LNCaP clone FGC (cell line): ENCODE data around the gene SLC43A3.
"Not testable (repeated sequence)": the region's sequence is repeated elsewhere in the genome, so short reads cannot be mapped to it uniquely, and the experiment has no call there.

Experiments
- DNase-seq: peaks from one replicate; pipeline ENCODE4 v3.0.0-alpha.2; 2011; ENCODE audit warnings: low read depth
- H3K4me3 ChIP-seq: 2 replicates; pipeline ENCODE4 v1.5.1; 2011; ENCODE audit warnings: mild to moderate bottlenecking, low read depth, low read length, control low read depth
- TF ChIP-seq, protein P1 (sequence below): IDR thresholded peaks from 2 replicates; pipeline ENCODE4 v1.5.1; 2012; ENCODE audit warnings: mild to moderate bottlenecking; ENCODE audit not compliant: control insufficient read depth, insufficient read depth; ENCODE audit errors: extremely low read depth

SLC43A3 gene

DNA sequence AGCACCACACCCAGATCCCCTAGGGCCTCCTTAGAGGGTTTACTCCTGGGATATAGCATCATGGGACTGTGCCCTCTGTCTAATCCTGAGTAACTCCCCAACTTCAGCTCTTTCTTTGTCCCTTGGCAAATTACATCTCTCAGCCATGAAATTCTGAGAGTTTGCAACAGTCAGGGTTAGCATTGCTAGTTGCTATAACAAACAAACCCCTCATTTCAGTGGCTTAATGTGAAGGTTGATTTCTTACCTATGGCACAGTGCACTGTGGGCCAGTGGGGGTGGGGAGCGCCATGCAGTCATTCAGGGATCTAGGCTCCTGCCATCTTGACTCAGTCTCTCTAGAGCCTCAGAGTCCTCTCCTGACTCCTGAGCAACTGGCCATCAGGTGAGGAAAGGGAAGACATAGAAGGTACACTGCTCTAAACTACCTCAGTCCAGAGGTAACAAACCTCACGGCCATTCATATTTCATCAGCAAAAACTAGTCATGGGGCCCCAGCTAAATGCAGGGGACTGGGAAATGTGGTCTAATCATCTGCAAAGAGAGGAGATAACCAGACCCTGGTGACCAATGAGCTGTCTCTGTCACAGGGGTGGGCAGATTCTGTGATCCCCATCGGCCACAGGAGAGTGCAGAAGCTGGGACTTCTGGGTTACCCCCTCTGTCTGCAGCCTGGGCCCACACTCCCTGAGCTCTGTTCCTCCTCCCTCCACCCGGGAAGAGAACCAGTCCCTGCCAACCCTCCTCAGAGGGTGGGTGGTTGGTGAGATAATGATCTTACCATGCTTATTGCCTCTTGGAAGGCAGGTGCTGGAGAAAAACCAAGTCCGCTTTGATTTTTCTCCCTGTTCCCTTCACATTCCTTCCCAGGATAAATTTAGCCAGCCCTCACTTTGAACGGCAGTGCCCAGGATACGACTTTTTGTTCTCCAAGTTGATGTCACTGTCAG is 63.5 kb downstream of the SLC43A3 start:
- no peak overlapping the region for H3K4me3 ChIP-seq
- no peak for DNase-seq
- TF ChIP-seq, protein P1, sequence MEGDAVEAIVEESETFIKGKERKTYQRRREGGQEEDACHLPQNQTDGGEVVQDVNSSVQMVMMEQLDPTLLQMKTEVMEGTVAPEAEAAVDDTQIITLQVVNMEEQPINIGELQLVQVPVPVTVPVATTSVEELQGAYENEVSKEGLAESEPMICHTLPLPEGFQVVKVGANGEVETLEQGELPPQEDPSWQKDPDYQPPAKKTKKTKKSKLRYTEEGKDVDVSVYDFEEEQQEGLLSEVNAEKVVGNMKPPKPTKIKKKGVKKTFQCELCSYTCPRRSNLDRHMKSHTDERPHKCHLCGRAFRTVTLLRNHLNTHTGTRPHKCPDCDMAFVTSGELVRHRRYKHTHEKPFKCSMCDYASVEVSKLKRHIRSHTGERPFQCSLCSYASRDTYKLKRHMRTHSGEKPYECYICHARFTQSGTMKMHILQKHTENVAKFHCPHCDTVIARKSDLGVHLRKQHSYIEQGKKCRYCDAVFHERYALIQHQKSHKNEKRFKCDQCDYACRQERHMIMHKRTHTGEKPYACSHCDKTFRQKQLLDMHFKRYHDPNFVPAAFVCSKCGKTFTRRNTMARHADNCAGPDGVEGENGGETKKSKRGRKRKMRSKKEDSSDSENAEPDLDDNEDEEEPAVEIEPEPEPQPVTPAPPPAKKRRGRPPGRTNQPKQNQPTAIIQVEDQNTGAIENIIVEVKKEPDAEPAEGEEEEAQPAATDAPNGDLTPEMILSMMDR = no peak

DNA sequence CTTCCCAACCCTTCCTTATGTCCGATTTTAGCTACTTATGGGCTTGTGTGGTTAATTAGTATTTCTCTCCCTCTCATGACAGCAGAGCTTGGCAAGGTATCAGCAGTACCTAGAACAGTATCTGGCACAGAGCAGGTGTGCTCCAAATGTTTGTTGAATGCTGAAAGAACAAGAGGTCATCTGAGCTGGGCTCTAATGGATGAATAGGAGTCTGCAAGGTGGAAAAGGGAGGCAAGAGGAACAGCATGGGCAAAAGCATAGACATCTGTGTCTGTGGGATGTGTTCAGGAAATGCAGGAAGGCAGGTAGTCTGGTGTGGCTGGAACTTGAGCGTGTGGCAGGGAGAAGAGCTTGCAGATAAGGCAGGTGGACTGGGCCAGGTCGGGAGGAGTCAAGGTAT is 65.0 kb downstream of the SLC43A3 start:
- no peak overlapping the region for H3K4me3 ChIP-seq
- TF ChIP-seq, protein P1 = no peak
- DNase-seq = no peak

DNA sequence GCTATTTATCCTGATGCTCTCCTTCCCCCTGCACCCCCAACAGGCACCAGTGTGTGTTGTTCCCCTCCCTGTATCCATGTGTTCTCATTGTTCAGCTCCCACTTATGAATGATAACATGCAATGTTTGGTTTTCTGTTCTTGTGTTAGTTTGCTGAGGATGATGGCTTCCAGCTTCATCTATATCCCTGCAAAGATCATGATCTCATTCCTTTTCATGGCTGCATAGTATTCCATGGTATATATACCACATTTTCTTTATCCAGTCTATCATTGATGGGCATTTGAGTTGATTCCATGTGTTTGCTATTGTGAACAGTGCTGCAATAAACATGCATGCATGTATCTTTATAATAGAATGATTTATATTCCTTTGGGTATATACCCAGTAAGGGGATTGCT is 65.5 kb downstream of the SLC43A3 start:
- not testable (repeated sequence) for DNase-seq, H3K4me3 ChIP-seq

DNA sequence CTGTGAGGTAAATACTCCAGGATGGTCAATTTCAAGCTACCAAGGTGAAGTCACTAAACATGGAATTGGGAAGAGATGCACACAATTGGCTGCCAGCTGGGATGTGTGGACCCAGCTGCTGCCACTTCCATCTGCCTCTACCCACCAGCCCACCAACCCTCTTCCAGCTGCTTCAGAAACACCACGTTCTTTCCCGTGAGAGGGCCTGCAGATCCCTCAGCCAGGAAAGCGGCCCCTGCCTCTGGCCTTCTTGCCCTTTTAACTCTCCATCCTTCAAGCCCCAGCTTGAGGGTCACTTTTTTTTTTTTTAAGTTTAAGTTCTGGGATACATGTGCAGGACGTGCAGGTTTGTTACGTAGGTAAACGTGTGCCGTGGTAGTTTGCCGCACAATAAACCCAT is 65.9 kb downstream of the SLC43A3 start:
- DNase-seq = no peak
- TF ChIP-seq, protein P1 = no peak
- H3K4me3 ChIP-seq = no peak overlapping the region

DNA sequence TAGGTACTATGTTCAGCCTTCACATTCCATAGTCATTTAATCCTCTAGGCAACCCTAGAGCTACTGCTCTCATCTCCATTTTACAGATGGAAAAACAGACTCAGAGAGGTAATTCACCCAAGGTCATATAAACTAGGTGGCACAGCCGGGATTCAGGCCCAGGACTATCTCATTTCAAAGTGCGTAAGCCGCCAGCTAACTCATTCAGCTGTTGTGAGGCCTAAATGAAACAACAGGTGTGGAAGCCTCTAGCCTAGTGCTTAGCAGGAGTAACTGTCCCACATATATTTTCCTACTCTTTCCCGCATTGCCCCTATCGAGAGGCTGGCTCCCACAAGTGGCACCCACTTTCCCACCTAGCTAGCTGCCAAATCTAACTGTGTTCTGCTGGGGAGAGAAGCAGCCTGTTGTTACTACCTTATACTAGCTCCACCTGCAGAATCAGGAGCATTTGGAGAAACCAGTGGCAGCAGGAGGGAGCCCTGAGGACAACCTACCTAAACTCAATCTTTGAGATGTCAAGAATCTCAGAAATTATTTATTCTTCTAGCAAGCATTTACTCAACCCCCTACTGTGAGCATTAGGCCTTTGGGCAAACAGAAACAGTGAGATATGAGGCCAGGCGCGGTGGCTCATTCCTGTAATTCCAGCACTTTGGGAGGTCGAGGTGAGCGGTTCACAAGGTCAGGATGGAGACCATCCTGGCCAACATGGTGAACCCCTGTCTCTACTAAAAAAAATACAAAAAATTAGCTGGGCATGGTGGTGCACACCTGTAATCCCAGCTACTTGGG is 66.8 kb downstream of the SLC43A3 start:
- DNase-seq = no peak
- no peak overlapping the region for H3K4me3 ChIP-seq
- TF ChIP-seq, protein P1 = no peak

DNA sequence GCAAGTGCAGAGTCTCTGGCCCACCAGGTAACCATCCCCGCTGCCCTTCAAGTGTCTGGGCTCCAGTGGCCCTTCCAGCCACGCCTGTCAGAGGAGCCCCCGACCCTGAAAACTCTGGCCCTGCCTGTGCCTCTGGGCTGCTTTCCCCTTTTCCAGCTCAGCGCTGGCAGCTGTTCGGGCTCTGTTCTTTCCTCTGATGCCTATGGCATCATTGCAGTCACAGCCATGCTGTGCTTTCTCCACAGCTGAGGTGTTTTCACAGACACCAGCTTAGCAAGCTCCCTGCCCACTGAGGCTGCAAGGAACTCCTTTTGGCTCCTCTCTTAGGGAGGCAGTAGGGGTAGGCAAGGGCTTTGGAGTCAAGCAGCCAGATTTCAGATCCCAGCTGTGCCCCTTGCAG is 67.5 kb downstream of the SLC43A3 start:
- TF ChIP-seq, protein P1 = no peak
- DNase-seq = no peak
- no peak overlapping the region for H3K4me3 ChIP-seq

DNA sequence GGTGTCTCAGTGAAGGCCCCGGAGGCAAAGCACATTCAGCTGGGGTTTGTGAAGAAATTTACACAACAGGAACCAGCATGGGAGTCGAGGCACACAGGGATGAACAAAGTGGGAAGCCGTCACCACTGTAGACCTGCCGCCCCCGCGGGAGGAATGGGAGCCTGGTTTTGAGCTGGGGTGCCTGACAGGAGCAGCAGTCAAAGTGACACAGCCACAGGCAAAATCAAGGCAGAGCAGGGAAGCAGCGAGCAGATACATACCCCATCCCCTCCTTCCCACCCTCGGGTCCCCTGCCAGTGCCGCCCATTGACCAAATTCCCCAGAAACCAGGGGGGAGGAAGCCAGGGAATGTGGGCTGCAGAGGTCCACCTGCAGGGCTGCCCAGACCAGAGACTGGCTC is 67.9 kb downstream of the SLC43A3 start:
- H3K4me3 ChIP-seq = no peak overlapping the region
- DNase-seq = no peak
- TF ChIP-seq, protein P1 = no peak
